Gastroesophageal sphincter (tissue), 3 donors: ENCODE measurements around the gene FN1.

ENCODE experiments used
- CTCF ChIP-seq, 4 experiments: fragments of 200-600 bp in 2 of 4; fragments of 450-650 bp in 2 of 4; sonication (generic) in 1 of 4; IDR thresholded peaks; one replicate each; pipeline ENCODE4 v1.5.1; 2017 to 2019; ENCODE audit warnings: antibody characterized with exemption in 4 of 4, mild to moderate bottlenecking in 2 of 4, moderate library complexity in 2 of 4
- EP300 ChIP-seq: sonication (generic); formaldehyde crosslinking; IDR thresholded peaks from one replicate; pipeline ENCODE4 v1.6.1; 2017; ENCODE audit warnings: antibody characterized with exemption, mild to moderate bottlenecking
- POLR2A ChIP-seq, 2 donors: fragments of 450-650 bp; IDR thresholded peaks; one replicate each; pipeline ENCODE4 v1.6.1; 2017; ENCODE audit warnings: antibody characterized with exemption in 2 of 2, mild to moderate bottlenecking in 2 of 2, moderate library complexity in 1 of 2
- POLR2AphosphoS5 ChIP-seq: sonication (generic); formaldehyde crosslinking; IDR thresholded peaks from one replicate; pipeline ENCODE4 v1.6.1; 2017; ENCODE audit warnings: antibody characterized with exemption

GRCh38 chr2:215369181-215369760, 66.6 kb downstream of the FN1 start:
- TF ChIP-seq POLR2AphosphoS5, result no peak
- no peak for TF ChIP-seq POLR2A (IDR thresholded peaks at IDR 0.05)
- TF ChIP-seq CTCF (IDR thresholded peaks at IDR 0.05), result no peak
- TF ChIP-seq EP300, result no peak
